ENCODE data around the gene HAPSTR1.

DNA sequence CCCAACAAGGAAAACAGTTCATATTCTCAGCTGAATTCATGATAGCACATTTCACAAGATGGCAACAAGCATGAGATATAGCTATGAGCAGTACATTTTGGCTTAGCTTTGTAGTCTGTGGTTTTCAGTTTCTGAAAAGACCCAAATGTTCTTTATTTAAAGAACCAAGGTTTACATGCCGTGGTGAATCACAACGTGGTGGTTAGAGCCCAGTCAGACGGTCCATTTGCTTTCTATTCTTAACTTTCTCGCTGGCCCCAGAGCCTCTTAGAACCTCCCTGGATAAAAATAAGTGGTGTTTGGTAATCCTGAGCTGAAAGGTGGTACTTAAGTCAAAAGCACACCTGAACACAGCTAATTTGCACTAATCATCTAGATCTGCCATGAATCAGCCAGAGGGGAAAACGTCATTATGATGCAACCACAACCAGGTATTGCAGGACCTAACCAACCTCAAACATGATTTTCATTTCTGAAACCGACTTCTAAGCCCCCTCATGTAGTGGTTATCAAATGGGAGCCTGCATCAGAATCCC lies 18.6 kb upstream of the HAPSTR1 start:
- TF ChIP-seq CTCF (IDR thresholded peaks at IDR 0.05) (no peak), POLR2A (IDR thresholded peaks at IDR 0.05) (no peak)

Data from body of pancreas (tissue), 4 donors.